AG04449 (cell line): ENCODE data around the gene CFAP43.

Source experiments
- CTCF ChIA-PET: fragments of 350-600 bp; formaldehyde crosslinking; extraction: SDS; loops from one replicate; lab custom pipeline; 2021; ENCODE audit warnings: antibody characterized with exemption; lab: Yijun Ruan, JAX
- POLR2A ChIA-PET: fragments of 400-600, 350-600 bp; formaldehyde crosslinking; extraction: SDS; loops from one replicate; lab custom pipeline; 2020; ENCODE audit warnings: antibody characterized with exemption, inconsistent platforms; lab: Yijun Ruan, JAX
- DNase-seq: peaks from one replicate; pipeline ENCODE4 v3.0.0-alpha.2; 2010; ENCODE audit warnings: low read depth, low spot score
- H3K4me3 ChIP-seq: 2 replicates; pipeline ENCODE4 v1.5.1; 2011; ENCODE audit warnings: low read depth, mild to moderate bottlenecking, control low read depth, low read length
- CTCF ChIP-seq: IDR thresholded peaks from one replicate; pipeline ENCODE4 v1.5.1; 2011; ENCODE audit warnings: mild to moderate bottlenecking, moderate library complexity, low read length, control low read depth, inconsistent platforms; ENCODE audit not compliant: insufficient read depth; ENCODE audit errors: missing control alignments

The CFAP43 gene

GRCh38 chr10:104146882-104147281 is 85.3 kb downstream of the CFAP43 start:
- ChIA-PET POLR2A (no interaction called here), CTCF (interaction anchor here (0.7 to 1.4 kb wide), 4 partner anchors 11 to 25 kb away, joined by 3 to 5 read pairs (median 3); partner anchors contain the start of gene SFR1)
- no peak for DNase-seq
- no peak overlapping the region for H3K4me3 ChIP-seq
- no peak for TF ChIP-seq CTCF

- no peak for DNase-seq
- TF ChIP-seq CTCF: no peak
- H3K4me3 ChIP-seq: no peak overlapping the region
- CTCF ChIA-PET: interaction anchor here (1.6 kb wide), 1 partner anchor 257 kb away, joined by 4 read pairs; no protein-coding TSS in a partner anchor
- POLR2A ChIA-PET: no interaction called here
These were observed 87.2 kb downstream of the CFAP43 start for GRCh38 chr10:104144931-104145330.

GRCh38 chr10:104143829-104144228 is 88.3 kb downstream of the CFAP43 start:
- no peak for TF ChIP-seq CTCF
- H3K4me3 ChIP-seq: no peak overlapping the region
- CTCF ChIA-PET: no interaction called here
- DNase-seq: no peak
- POLR2A ChIA-PET: no interaction called here

- H3K4me3 ChIP-seq: no peak overlapping the region
- ChIA-PET CTCF (interaction anchor here (1.1 to 1.2 kb wide), 2 partner anchors 17 to 20 kb away, joined by 3 to 4 read pairs; partner anchors contain the start of gene SFR1), POLR2A (no interaction called here)
- no peak for TF ChIP-seq CTCF
- DNase-seq: no peak
These were observed 90.1 kb downstream of the CFAP43 start for GRCh38 chr10:104142081-104142480.

GRCh38 chr10:104139221-104139620 is 92.9 kb downstream of the CFAP43 start:
- ChIA-PET CTCF (interaction anchor here (0.6 to 2.5 kb wide), 4 partner anchors 9 to 93 kb away, joined by 3 to 9 read pairs (median 7); partner anchors contain the start of gene SFR1), POLR2A (no interaction called here)
- no peak overlapping the region for H3K4me3 ChIP-seq
- TF ChIP-seq CTCF: peak; percentile 16
- no peak for DNase-seq

GRCh38 chr10:104138131-104138530 is 94.0 kb downstream of the CFAP43 start:
- ChIA-PET POLR2A (no interaction called here), CTCF (interaction anchor here (1.7 kb wide), 1 partner anchor 19 kb away, joined by 4 read pairs; no protein-coding TSS in a partner anchor)
- DNase-seq: no peak
- TF ChIP-seq CTCF: no peak
- H3K4me3 ChIP-seq: no peak overlapping the region
